OCI-LY3 (cell line): ENCODE measurements around the gene TECPR2.

Experiments used
- EZH2phosphoT487 ChIP-seq: fragments of 200-600 bp; shearing (Covaris generic); IDR thresholded peaks from 2 replicates; pipeline ENCODE4 v1.6.1; 2018; ENCODE audit warnings: antibody characterized with exemption, mixed run types, low read depth
- TF ChIP-seq, protein P1 (sequence below): fragments of 200-600, 300-600 bp; sonication (generic); IDR thresholded peaks from 2 replicates; pipeline ENCODE4 v1.5.1; 2014; ENCODE audit warnings: antibody characterized with exemption, low read length, low read depth

DNA sequence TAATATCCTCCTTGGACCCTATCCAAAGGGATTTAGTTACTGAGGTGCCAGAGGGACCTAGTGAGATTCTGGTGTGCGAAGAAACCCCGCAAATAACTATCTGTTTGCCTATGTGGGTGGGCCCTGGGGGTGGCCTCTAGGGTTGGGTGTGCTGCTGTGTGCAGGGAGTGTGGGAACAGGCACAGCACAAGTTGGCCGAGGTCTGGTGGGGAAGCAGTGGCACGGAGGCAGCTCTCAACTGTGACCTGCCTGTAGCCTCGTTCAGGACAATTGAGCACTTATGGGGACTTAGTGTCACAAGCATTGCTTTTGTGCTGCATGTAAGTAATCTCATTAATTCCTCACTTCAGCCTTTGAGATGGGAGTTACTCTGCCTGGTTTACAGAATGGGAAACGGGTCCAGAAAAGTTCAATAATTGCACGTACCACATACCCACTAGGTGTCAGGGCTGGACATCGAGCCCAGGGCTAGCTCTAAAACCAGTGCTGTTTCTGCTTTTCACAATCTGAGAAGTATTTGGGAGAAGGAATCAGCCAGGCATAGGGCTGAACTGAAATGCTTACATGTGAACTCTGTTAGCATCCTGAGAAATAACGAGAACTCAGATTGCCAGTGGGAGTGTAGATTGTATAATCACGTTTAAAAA lies 58.8 kb downstream of the TECPR2 start:
- TF ChIP-seq EZH2phosphoT487 = no peak
- TF ChIP-seq, protein P1, sequence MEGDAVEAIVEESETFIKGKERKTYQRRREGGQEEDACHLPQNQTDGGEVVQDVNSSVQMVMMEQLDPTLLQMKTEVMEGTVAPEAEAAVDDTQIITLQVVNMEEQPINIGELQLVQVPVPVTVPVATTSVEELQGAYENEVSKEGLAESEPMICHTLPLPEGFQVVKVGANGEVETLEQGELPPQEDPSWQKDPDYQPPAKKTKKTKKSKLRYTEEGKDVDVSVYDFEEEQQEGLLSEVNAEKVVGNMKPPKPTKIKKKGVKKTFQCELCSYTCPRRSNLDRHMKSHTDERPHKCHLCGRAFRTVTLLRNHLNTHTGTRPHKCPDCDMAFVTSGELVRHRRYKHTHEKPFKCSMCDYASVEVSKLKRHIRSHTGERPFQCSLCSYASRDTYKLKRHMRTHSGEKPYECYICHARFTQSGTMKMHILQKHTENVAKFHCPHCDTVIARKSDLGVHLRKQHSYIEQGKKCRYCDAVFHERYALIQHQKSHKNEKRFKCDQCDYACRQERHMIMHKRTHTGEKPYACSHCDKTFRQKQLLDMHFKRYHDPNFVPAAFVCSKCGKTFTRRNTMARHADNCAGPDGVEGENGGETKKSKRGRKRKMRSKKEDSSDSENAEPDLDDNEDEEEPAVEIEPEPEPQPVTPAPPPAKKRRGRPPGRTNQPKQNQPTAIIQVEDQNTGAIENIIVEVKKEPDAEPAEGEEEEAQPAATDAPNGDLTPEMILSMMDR = no peak
